Activated B cell treated with CpG ODN at 0.5 μM for 24 hours (primary cell): ENCODE measurements around the gene BICC1. TPM values are rescaled to one million over a fixed set of nuclear protein-coding genes. Genes with fewer than 3 reads are reported as not detected.

ENCODE experiments used
- ATAC-seq: fragments of 200-7000 bp; cut with Tn5 transposase; one replicate; pipeline ENCODE4 v1.10.0; 2021; ENCODE audit warnings: low read depth, mild to moderate bottlenecking, moderate library complexity
- CTCF ChIA-PET: fragments of 350-600 bp; sonication (Branson Sonifier 250); formaldehyde crosslinking; loops from one replicate; lab custom pipeline; 2021; ENCODE audit warnings: antibody characterized with exemption; lab: Charles Lee
- POLR2A ChIA-PET: fragments of 350-600 bp; sonication (Branson Sonifier 250); formaldehyde crosslinking; loops from one replicate; lab custom pipeline; 2021; ENCODE audit warnings: antibody characterized with exemption; lab: Charles Lee
- DNase-seq: peaks from one replicate; pipeline ENCODE4 v3.0.0; 2022
- H3K27ac Mint-ChIP-seq: one replicate; pipeline ENCODE4 v1.8.0; 2020; ENCODE audit warnings: mixed read lengths
- H3K27me3 Mint-ChIP-seq: one replicate; pipeline ENCODE4 v1.8.0; 2021; ENCODE audit warnings: mixed read lengths
- H3K36me3 Mint-ChIP-seq: one replicate; pipeline ENCODE4 v1.8.0; 2021; ENCODE audit warnings: low read depth, mixed read lengths
- H3K4me1 Mint-ChIP-seq: one replicate; pipeline ENCODE4 v1.8.0; 2021; ENCODE audit warnings: mixed read lengths
- H3K4me3 Mint-ChIP-seq: one replicate; pipeline ENCODE4 v1.8.0; 2020; ENCODE audit warnings: mild to moderate bottlenecking, mixed read lengths
- H3K9me3 Mint-ChIP-seq: one replicate; pipeline ENCODE4 v1.8.0; 2020; ENCODE audit warnings: mixed read lengths
- CTCF ChIP-seq: fragments of 200-600 bp; IDR thresholded peaks from one replicate; pipeline ENCODE4 v1.8.0; 2022; ENCODE audit warnings: antibody characterized with exemption, mild to moderate bottlenecking
- intact Hi-C: fragments of 100-400 bp; cut with micrococcal nuclease; formaldehyde crosslinking; loops from one replicate; pipeline ENCODE4 v1.15.1; 2024
- total RNA-seq: library from RNA; stranded (reverse); gene quantifications from 2 replicates; pipeline ENCODE4 v1.2.3, GENCODE V29; 2022

BICC1 gene
- total RNA-seq, 1 donor from 2014 or later: not detected

- intact Hi-C loops: no loop called here
- Mint-ChIP-seq H3K36me3 (no peaks in the 10 kb centered on the region), H3K27ac (no peak overlapping the region), H3K4me1 (peaks cover 4% of the 10 kb centered on the region), H3K4me3 (no peak overlapping the region), H3K27me3 (no peaks in the 10 kb centered on the region), H3K9me3 (peaks cover 13% of the 10 kb centered on the region)
- ATAC-seq (no peak), DNase-seq (no peak)
- no peak for TF ChIP-seq CTCF
- POLR2A ChIA-PET: no interaction called here
- CTCF ChIA-PET: no interaction called here
Observed at GRCh38 chr10:58661336-58661735, 148.7 kb downstream of the BICC1 start.

- Mint-ChIP-seq H3K27me3 (no peaks in the 10 kb centered on the region), H3K4me1 (peaks cover 5% of the 10 kb centered on the region), H3K36me3 (no peaks in the 10 kb centered on the region), H3K4me3 (no peak overlapping the region), H3K9me3 (peaks cover 13% of the 10 kb centered on the region), H3K27ac (no peak overlapping the region)
- POLR2A ChIA-PET: no interaction called here
- CTCF ChIA-PET: no interaction called here
- TF ChIP-seq CTCF: no peak
- intact Hi-C loops: no loop called here
- no peak for ATAC-seq
- DNase-seq: no peak
Observed at GRCh38 chr10:58661902-58662301, 149.2 kb downstream of the BICC1 start.

GRCh38 chr10:58662314-58662713 is 149.6 kb downstream of the BICC1 start:
- POLR2A ChIA-PET: no interaction called here
- Mint-ChIP-seq H3K4me3 (no peak overlapping the region), H3K27me3 (no peaks in the 10 kb centered on the region), H3K36me3 (no peaks in the 10 kb centered on the region), H3K9me3 (peaks cover 13% of the 10 kb centered on the region), H3K4me1 (peaks cover 5% of the 10 kb centered on the region), H3K27ac (no peak overlapping the region)
- intact Hi-C loops: no loop called here
- no peak for DNase-seq
- CTCF ChIA-PET: no interaction called here
- no peak for TF ChIP-seq CTCF
- ATAC-seq: no peak

GRCh38 chr10:58665361-58665760 is 152.7 kb downstream of the BICC1 start:
- no peak overlapping the region for H3K27ac Mint-ChIP-seq
- POLR2A ChIA-PET: no interaction called here
- peaks cover 5% of the 10 kb centered on the region for H3K4me1 Mint-ChIP-seq
- CTCF ChIA-PET: no interaction called here
- TF ChIP-seq CTCF: no peak
- H3K9me3 Mint-ChIP-seq: peaks cover 13% of the 10 kb centered on the region
- H3K27me3 Mint-ChIP-seq: no peaks in the 10 kb centered on the region
- DNase-seq: no peak
- no peak overlapping the region for H3K4me3 Mint-ChIP-seq
- no peaks in the 10 kb centered on the region for H3K36me3 Mint-ChIP-seq
- ATAC-seq: no peak
- intact Hi-C loops: no loop called here

- Mint-ChIP-seq H3K36me3 (no peaks in the 10 kb centered on the region), H3K27me3 (no peaks in the 10 kb centered on the region), H3K27ac (no peak overlapping the region), H3K9me3 (peaks cover 13% of the 10 kb centered on the region), H3K4me3 (no peak overlapping the region), H3K4me1 (peaks cover 5% of the 10 kb centered on the region)
- TF ChIP-seq CTCF: no peak
- intact Hi-C loops: no loop called here
- DNase-seq (no peak), ATAC-seq (no peak)
- ChIA-PET POLR2A (no interaction called here), CTCF (no interaction called here)
Observed at GRCh38 chr10:58666024-58666423, 153.4 kb downstream of the BICC1 start.
